ENCODE data around the gene DNAAF5.

Gene DNAAF5

GRCh38 chr7:707296-708000, 19.1 kb upstream of the DNAAF5 start:
- no peak for DNase-seq

- DNase-seq, result no peak
Observed at GRCh38 chr7:710161-710560, 16.3 kb upstream of the DNAAF5 start.

DNA sequence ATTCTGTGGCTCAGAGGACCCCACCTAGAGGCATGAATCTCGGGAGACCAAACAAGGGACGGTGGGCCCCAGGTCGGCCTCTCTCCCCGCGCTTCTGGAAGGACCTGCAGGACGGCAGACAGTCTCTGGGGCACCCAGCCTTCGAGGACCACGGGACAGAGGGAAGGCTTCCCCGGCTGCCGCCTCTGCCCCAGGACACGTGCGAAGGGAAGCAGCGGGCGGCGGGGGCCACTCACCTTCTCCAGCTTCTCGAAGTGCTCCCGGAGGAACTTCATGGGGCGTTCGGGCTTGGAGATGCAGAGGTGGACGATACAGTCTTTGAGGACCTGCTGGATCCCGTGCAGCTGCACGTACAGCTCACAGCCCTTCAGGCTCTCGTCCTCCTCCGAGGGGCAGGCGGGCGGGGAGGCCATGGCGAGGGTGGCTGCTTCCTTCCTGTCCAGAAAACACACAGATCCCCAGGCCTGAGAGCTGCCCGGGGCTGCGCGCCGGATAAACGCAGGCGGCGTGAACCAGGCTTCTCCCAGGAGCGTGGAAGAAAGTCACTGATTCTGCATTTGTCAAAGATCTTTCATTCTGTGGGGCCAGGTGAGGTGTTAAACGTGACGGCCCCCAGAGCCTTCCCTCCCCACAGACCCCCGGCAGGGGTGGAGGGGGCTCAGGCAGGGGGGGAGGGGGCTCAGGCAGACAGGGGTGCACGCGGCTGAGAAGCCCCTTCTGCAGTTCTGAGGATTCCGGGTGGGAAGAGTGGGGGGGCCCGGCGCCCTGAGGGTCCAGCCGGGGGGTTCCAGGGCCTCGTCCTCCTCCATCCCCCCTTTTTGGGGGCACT, 15.2 kb upstream of the DNAAF5 start:
- DNase-seq, result no peak

DNA sequence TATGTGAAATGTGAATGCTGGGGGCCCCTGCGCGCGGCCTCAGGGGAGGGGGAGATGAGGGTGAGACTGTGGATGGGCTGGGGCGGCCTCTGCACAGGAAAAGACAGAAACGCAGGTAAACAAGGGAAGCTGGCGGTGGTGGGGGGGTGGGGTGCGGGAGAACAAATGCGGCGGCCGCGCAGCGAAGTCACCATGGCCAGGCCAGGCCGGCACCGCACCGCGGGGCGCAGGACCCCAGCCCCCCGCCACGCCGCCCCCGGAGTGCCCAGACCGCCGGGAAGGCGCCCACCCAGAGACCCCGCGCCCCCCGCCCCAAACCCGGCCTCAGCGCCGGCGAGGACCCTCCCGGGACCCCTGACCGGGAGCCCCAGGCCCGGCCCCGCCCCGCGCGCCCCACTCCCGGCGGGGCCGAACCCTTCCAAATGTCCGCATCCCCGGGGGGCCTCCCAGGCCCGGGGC, 14.5 kb upstream of the DNAAF5 start:
- no peak for DNase-seq

DNA sequence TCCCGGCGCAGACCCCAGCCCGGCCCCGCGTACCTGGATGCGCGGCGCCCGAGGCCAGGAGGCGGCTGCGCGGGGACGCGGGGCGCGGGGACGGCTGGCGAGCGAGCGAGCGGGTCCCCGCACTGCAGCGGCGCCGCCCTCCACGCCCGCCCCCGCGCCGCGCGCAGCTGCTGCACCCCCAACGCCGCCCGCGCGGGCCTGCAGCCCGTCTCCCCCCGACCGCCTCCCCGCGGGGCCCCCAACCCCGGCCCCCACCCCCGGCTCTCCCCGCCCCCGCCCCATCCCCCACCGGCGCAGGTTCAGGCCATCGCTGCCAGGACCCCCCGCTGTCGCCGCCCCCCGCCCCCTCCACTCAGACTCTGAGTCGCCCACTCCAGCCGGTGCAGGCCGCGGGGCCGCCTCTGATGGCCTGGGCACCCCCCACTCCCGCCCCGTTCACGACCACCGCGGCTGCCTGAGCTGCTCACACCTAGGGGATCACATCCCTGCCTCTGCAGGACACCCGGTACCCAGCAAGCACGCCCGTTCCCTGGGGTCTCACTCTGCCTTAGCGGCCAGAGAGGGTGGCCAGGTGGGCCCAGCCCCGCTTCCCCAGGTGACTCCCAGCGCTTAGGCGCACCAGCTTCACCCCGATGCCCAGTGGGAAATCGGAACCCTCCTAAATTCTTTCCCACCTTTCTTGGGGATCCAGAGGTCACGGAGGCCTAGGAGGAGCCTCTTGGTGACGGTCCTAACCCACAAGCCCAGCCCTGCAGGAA, 13.9 kb upstream of the DNAAF5 start:
- no peak for DNase-seq

DNA sequence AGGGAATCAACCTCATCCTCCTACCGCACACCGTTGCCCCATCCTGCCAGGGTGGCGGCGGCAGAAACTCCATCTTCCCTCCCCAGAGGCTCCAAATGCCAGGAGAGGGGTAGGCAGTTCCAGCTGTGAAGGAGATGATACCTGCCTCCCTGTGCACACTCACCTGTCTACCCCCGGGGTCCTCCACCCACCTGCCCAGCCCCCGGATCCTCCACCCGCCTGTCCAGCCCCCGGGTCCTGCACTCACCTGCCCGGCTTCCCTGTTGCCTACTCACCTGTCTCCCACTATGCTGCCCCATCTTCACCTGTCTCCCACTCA, 13.4 kb upstream of the DNAAF5 start:
- DNase-seq, result no peak

DNA sequence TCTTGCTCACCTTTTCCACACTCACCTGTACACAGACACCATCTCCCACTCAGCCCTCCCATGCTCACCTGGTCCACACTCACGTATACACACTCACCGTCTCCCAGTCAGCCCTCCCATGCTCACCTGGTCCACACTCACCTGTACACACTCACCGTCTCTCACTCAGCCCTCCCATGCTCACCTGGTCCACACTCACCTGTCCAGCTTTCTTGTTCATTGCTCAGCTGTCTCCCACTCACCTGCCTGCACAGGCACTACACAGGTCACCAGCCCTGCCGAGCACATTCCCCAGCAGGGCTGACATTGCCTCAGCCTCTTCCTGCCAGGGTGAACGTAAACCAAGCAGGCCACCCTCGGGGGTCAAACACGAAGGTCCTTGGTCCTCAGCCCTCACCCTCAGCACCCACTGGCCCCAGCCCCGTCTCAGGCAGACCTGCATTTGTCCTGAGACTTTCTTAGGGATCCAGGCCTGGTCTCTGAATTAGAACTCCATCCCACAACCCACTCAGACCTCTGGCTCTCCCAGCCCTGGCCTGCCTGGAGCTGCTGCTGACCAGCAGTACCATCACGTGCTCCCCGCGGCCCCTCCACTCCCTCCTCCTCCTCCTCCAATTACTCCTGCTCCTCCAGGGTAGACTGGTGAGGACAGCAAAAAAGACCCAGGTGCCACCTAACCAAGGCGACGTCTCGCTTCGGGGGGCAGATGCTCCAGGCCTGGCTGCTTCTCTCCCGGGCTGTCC, 12.8 kb upstream of the DNAAF5 start:
- DNase-seq, result no peak

GRCh38 chr7:714251-714671, 12.2 kb upstream of the DNAAF5 start:
- no peak for DNase-seq

- no peak for DNase-seq
Observed at GRCh38 chr7:716222-716621, 10.3 kb upstream of the DNAAF5 start.

DNA sequence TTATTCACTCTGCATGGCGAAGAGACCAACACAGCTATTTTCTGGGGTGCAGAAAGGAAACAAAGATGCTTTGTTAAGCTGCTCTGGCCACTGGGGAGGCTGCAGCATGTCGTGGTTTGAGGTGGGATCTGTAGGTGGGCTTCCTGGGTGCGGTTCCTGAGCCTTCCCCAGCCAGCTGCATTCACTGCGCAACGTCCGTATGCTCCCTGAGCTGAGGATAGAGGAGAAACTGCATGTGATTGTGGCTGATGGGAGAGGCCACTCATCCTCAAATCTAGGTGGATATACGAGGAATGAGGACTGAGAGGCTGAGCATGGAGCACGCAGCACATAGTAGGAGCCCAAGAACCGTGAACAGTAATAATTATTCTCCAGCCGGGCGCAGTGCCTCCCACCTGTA, 9.9 kb upstream of the DNAAF5 start:
- DNase-seq, result no peak

DNA sequence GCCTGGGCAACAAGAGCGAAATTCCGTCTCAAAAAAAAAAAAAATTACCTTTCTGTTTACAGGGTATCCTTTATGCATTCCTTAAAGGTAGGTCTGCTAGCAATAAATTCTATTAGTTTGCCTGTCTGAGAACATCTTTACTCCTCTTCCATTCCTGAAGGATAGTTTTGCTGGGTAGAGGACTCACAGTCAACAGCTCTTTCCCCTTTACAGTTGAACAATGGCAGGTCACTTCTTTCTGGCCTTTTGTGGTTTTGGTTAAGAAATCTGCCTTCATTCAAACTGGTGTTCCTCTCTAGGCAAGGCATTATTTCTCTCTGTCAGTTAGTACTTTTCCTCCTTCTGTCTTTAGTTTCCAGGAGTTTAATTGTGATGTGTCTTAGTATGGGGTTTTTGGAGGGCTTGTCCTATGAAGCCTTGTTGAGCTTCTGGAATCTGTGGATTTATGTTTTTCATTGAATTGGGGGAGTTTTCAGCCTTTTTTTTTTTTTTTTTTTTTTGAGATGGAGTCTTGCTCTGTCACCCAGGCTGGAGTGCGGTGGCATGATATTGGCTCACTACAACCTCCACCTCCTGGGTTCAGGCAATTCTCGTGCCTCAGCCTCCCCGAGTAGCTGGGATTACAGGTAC, 4.8 kb upstream of the DNAAF5 start:
- DNase-seq, result no peak

- DNase-seq, result no peak
Observed at GRCh38 chr7:723541-723940, 3.0 kb upstream of the DNAAF5 start.

GRCh38 chr7:724298-724697, 2.2 kb upstream of the DNAAF5 start:
- DNase-seq, result no peak

GRCh38 chr7:725223-726005, 1.1 kb upstream of the DNAAF5 start:
- no peak for DNase-seq

DNA sequence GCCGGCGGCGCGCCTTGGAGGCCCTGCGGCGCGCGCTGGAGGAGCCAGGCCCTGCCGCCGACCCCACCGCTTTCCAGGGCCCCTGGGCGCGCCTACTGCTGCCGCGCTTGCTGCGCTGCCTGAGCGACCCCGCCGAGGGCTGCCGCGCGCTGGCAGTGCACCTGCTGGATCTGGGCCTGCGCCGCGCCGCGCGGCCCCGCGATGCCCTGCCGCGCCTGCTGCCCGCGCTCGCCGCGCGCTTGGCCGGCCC, 280 bp downstream of the DNAAF5 start:
- no peak for DNase-seq

- no peak for DNase-seq
Observed at GRCh38 chr7:727104-727805, 756 bp downstream of the DNAAF5 start, which contains the start of gene PRKAR1B. PRKAR1B (minus strand) TSS chr7:727281; CDS start chr7:711505, 15,776 bp downstream.

- DNase-seq, result no peak
Observed at GRCh38 chr7:727806-728460, 1.4 kb downstream of the DNAAF5 start.

DNA sequence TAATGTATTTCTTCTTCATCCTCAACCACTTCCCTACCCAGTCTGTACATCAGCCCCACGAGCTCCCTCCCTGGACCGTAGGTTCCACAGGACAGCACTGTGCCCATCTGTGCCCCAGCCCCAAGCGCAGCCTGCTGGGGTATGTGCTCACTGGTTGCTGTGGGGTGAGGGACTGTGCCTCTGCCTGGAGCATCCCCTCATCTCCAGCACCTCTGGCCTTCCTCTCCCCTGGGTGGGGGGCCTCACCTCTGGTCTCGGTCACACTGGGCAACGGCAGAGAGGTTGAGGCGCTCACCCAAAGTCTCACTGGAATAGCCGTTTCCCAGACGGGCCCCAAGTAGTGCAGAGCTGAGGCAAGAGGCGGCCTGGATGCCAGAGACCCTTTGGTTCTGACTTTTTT, 2.1 kb downstream of the DNAAF5 start:
- no peak for DNase-seq

GRCh38 chr7:729140-730000, 2.9 kb downstream of the DNAAF5 start:
- DNase-seq, result no peak

Measured in CD4-positive, alpha-beta T cell treated with Interleukin-15 for 1 hour (primary cell).